Osteocyte (in vitro differentiated cells): ENCODE data around the gene PPP1R12C. TPM values are rescaled to one million over a fixed set of nuclear protein-coding genes. Genes with fewer than 3 reads are reported as not detected.

ENCODE experiments used
- DNase-seq: peaks from one replicate; pipeline ENCODE4 v3.0.0; 2021; ENCODE audit warnings: mixed read lengths; ENCODE audit not compliant: unreplicated experiment; ENCODE audit errors: extremely low spot score
- H3K27ac Mint-ChIP-seq: one replicate; pipeline ENCODE4 v1.8.0; 2021; ENCODE audit warnings: mild to moderate bottlenecking, mixed read lengths; ENCODE audit not compliant: unreplicated experiment
- H3K27me3 Mint-ChIP-seq: one replicate; pipeline ENCODE4 v1.8.0; 2021; ENCODE audit warnings: mixed read lengths; ENCODE audit not compliant: unreplicated experiment
- H3K36me3 Mint-ChIP-seq: one replicate; pipeline ENCODE4 v1.8.0; 2021; ENCODE audit warnings: mixed read lengths; ENCODE audit not compliant: unreplicated experiment
- H3K4me1 Mint-ChIP-seq: one replicate; pipeline ENCODE4 v1.8.0; 2021; ENCODE audit warnings: mixed read lengths; ENCODE audit not compliant: unreplicated experiment
- H3K4me3 Mint-ChIP-seq: one replicate; pipeline ENCODE4 v1.8.0; 2021; ENCODE audit warnings: mild to moderate bottlenecking, moderate library complexity, mixed read lengths; ENCODE audit not compliant: unreplicated experiment
- H3K9me3 Mint-ChIP-seq: one replicate; pipeline ENCODE4 v1.8.0; 2021; ENCODE audit warnings: mixed read lengths; ENCODE audit not compliant: unreplicated experiment
- total RNA-seq: library from RNA; stranded (reverse); gene quantifications from 2 replicates; pipeline ENCODE4 v1.2.1, GENCODE V29; 2021
- TF ChIP-seq, protein P1 (sequence below): fragments of 200-600 bp; sonication (generic); IDR thresholded peaks from 2 replicates; pipeline ENCODE4 v1.5.0; 2021; ENCODE audit warnings: antibody characterized with exemption, mild to moderate bottlenecking, moderate library complexity

Gene PPP1R12C
- total RNA-seq, 1 donor from 2014 or later = 135 TPM

DNA sequence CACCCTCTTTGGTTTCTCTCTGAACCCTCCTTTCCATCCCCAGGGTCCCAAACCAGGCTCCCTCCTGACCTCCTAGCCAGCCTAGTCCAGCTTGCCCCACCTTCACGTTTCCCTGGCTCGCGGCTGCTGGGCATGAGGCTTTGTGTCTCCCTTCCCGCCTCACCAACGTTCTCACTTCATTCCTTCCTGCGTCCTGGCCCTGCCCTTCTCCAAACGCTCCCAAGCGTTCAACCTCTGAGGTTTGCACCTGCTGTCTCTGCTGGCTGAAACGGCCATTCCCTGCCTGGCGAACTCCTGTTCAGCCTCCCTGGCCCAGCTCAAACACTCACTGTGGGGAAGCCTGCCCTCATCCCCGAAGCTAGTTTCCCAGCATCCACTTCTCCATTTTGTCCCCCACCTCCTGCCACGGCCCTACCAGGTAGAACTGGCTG, 29.4 kb downstream of the PPP1R12C start:
- DNase-seq = no peak
- no peaks in the 10 kb centered on the region for H3K9me3 Mint-ChIP-seq
- H3K27me3 Mint-ChIP-seq = peaks cover 22% of the 10 kb centered on the region
- H3K4me1 Mint-ChIP-seq = peaks cover 29% of the 10 kb centered on the region
- TF ChIP-seq, protein P1, sequence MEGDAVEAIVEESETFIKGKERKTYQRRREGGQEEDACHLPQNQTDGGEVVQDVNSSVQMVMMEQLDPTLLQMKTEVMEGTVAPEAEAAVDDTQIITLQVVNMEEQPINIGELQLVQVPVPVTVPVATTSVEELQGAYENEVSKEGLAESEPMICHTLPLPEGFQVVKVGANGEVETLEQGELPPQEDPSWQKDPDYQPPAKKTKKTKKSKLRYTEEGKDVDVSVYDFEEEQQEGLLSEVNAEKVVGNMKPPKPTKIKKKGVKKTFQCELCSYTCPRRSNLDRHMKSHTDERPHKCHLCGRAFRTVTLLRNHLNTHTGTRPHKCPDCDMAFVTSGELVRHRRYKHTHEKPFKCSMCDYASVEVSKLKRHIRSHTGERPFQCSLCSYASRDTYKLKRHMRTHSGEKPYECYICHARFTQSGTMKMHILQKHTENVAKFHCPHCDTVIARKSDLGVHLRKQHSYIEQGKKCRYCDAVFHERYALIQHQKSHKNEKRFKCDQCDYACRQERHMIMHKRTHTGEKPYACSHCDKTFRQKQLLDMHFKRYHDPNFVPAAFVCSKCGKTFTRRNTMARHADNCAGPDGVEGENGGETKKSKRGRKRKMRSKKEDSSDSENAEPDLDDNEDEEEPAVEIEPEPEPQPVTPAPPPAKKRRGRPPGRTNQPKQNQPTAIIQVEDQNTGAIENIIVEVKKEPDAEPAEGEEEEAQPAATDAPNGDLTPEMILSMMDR = no peak
- peak overlapping the region; percentile 86 for H3K4me3 Mint-ChIP-seq
- peak overlapping the region; percentile 91 for H3K27ac Mint-ChIP-seq
- peaks cover 7% of the 10 kb centered on the region for H3K36me3 Mint-ChIP-seq

DNA sequence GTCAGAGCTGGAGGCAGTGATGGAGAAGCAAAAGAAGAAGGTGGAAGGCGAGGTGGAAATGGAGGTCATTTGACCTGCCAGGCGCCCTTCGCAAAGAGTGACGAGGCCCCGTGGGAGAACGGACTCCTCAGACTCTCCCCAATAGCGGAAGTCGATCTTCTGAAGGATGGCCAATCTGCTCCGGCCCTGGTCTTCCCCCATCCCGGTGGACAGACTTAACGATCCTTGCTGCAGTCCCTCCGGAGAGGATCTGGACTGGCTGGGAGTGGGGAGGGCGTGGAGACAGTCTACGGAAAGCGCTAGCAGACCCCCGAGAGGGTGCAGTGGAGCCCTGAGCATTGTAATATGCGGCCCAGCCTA, 29.9 kb downstream of the PPP1R12C start:
- Mint-ChIP-seq H3K4me3 (peak overlapping the region; percentile 86), H3K9me3 (no peaks in the 10 kb centered on the region), H3K27ac (peak overlapping the region; percentile 81), H3K4me1 (peaks cover 30% of the 10 kb centered on the region), H3K36me3 (peaks cover 7% of the 10 kb centered on the region), H3K27me3 (peaks cover 27% of the 10 kb centered on the region)
- TF ChIP-seq, protein P1 = no peak
- DNase-seq = no peak

DNA sequence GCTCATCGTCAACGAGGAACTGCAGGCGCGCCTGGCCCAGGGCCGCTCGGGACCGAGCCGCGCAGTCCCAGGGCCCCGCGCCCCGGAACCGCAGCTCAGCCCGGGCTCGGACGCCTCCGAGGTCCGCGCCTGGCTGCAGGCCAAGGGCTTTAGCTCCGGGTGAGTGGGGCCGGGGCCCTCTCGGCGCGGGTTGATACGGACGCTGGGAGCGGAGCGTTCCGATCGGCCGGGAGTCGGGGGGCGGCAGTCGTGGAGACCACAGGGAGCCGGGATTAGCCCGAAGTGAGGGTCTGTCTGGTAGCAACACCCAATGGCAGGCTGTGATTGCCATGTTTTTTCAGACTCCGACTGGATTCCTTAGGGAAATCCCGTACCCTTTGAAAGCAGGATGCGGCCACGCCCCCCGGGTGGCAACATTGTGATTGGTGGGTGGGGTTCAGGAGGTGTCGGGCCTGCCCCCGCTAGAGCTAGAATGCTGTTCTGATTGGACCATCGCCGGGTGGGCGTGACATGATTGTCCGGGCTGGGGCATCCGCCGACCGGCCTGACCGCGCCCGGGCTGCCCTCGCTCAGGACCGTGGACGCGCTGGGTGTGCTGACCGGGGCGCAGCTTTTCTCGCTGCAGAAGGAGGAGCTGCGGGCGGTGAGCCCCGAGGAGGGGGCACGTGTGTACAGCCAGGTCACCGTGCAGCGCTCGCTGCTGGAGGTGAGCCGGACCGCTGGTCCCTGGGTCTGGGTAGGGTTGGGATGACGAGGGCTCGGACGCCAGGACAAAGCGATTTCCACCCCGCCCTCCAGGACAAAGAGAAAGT, 30.5 kb downstream of the PPP1R12C start:
- H3K27me3 Mint-ChIP-seq = peaks cover 31% of the 10 kb centered on the region
- TF ChIP-seq, protein P1 = no peak

DNA sequence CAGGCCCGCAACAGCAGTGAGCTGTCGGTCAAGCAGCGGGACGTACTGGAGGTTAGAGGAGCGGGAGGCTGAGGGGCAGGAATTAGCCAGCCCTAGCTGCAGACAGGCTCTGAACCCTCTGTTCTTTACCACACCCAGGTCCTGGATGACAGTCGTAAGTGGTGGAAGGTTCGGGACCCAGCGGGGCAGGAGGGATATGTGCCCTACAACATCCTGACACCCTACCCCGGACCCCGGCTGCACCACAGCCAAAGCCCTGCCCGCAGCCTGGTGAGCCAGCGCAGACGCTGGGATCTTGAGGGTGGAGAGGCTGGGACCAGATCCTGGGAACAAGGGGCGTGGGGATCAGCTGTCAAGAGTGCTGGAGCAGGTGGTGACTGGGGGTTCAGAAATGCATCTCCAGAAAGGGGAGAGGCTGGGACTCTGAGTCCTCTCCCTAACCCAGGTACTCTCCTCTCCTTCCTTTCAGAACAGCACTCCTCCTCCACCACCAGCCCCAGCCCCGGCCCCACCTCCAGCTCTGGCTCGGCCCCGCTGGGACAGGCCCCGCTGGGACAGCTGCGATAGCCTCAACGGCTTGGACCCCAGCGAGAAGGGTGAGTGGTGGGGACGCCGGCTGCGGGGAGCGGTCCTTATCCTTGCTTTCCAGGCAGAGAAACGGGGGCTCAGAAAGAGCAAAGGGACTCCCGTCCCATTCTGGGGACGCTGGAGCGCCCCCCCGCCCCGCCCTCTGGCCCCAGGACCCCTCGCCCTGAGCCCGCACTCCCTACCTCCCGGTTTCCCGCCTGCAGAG, 31.3 kb downstream of the PPP1R12C start:
- TF ChIP-seq, protein P1 = no peak
- no peak overlapping the region for H3K27ac Mint-ChIP-seq
- H3K4me1 Mint-ChIP-seq = peaks cover 36% of the 10 kb centered on the region
- peaks cover 33% of the 10 kb centered on the region for H3K27me3 Mint-ChIP-seq
- no peaks in the 10 kb centered on the region for H3K9me3 Mint-ChIP-seq
- peak overlapping the region; percentile 10 for H3K4me3 Mint-ChIP-seq
- DNase-seq = no peak
- H3K36me3 Mint-ChIP-seq = peaks cover 7% of the 10 kb centered on the region

More for the DNA sequence above, 30.5 kb downstream of the PPP1R12C start:
- Mint-ChIP-seq H3K36me3 (peaks cover 7% of the 10 kb centered on the region), H3K27ac (peak overlapping the region; percentile 81), H3K9me3 (no peaks in the 10 kb centered on the region), H3K4me1 (peaks cover 32% of the 10 kb centered on the region), H3K4me3 (peak overlapping the region; percentile 86)
- DNase-seq = peak; percentile 95

DNA sequence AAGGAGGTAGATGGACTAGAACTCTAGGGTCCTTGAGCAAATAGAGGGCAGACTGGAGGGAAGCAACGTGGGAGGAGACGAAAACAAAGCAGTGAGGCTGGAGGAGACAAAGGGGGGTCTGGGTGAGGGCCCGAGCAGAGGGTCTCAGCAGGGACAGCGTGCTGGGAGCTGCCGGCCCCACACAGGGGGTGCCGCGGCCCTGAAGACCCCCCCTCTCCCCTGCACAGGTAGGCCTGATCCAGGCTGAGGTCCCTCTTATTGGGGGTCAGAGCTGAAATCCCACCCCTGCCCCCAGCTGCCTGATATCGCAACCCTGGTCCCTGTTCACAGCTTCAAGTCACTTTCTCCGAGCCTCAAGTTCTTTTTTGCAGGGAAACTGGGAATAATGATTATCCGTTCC, 33.0 kb downstream of the PPP1R12C start:
- Mint-ChIP-seq H3K36me3 (peaks cover under 1% of the 10 kb centered on the region), H3K27me3 (peaks cover 49% of the 10 kb centered on the region), H3K4me1 (peaks cover 44% of the 10 kb centered on the region), H3K4me3 (no peak overlapping the region), H3K9me3 (no peaks in the 10 kb centered on the region), H3K27ac (no peak overlapping the region)
- TF ChIP-seq, protein P1 = no peak
- DNase-seq = no peak
